ENCODE results near the gene POLR3E. TPM values are rescaled to one million over a fixed set of nuclear protein-coding genes. Genes with fewer than 3 reads are reported as not detected.
A peak's percentile ranks its signal among the peaks of the same experiment; 100 is the strongest.

The POLR3E gene
- total RNA-seq, 1 donor = 19.2 TPM

- no peak for TF ChIP-seq CTCF (IDR thresholded peaks at IDR 0.05; ENCODE audit: extremely low read depth, low read depth, low read length)
- H3K27ac ChIP-seq (ENCODE audit: low read depth, low read length) = no peak overlapping the region
- DNase-seq (ENCODE audit: insufficient read length, low spot score, missing footprints) = peak; percentile 2
- H4K20me1 ChIP-seq (ENCODE audit: insufficient read depth, low read length) = peaks cover 14% of the 10 kb centered on the region
- no peak overlapping the region for H3K4me3 ChIP-seq (ENCODE audit: insufficient read depth, low read length)
- peaks cover 24% of the 10 kb centered on the region for H3K79me2 ChIP-seq (ENCODE audit: insufficient read depth, low read length)
- H3K36me3 ChIP-seq (ENCODE audit: insufficient read depth, low read length) = peaks cover 68% of the 10 kb centered on the region
- no peak overlapping the region for H3K4me2 ChIP-seq (ENCODE audit: insufficient read depth, low read length)
- no peaks in the 10 kb centered on the region for H3K9me3 ChIP-seq (ENCODE audit: low read depth, low read length)
- no peak overlapping the region for H2AFZ ChIP-seq (ENCODE audit: low read length)
- no peaks in the 10 kb centered on the region for H3K27me3 ChIP-seq (ENCODE audit: insufficient read depth, low read length)
- H3K4me1 ChIP-seq (ENCODE audit: insufficient read depth, low read length) = no peaks in the 10 kb centered on the region
These were observed 36.3 kb downstream of the POLR3E start for GRCh38 chr16:22333457-22333994.

- peaks cover 14% of the 10 kb centered on the region for H4K20me1 ChIP-seq (ENCODE audit: insufficient read depth, low read length)
- no peak overlapping the region for H3K4me2 ChIP-seq (ENCODE audit: insufficient read depth, low read length)
- no peaks in the 10 kb centered on the region for H3K4me1 ChIP-seq (ENCODE audit: insufficient read depth, low read length)
- H3K4me3 ChIP-seq (ENCODE audit: insufficient read depth, low read length) = no peak overlapping the region
- peak; percentile 29 for DNase-seq (ENCODE audit: insufficient read length, low spot score, missing footprints)
- no peaks in the 10 kb centered on the region for H3K27me3 ChIP-seq (ENCODE audit: insufficient read depth, low read length)
- peaks cover 24% of the 10 kb centered on the region for H3K79me2 ChIP-seq (ENCODE audit: insufficient read depth, low read length)
- H3K36me3 ChIP-seq (ENCODE audit: insufficient read depth, low read length) = peaks cover 56% of the 10 kb centered on the region
- H3K27ac ChIP-seq (ENCODE audit: low read depth, low read length) = no peak overlapping the region
- no peak for TF ChIP-seq CTCF (IDR thresholded peaks at IDR 0.05; ENCODE audit: extremely low read depth, low read depth, low read length)
- no peak overlapping the region for H2AFZ ChIP-seq (ENCODE audit: low read length)
- H3K9me3 ChIP-seq (ENCODE audit: low read depth, low read length) = no peaks in the 10 kb centered on the region
These were observed 38.5 kb downstream of the POLR3E start for GRCh38 chr16:22335668-22336246.

GRCh38 chr16:22336581-22336980 lies 39.4 kb downstream of the POLR3E start:
- H3K79me2 ChIP-seq (ENCODE audit: insufficient read depth, low read length) = peaks cover 24% of the 10 kb centered on the region
- peaks cover 53% of the 10 kb centered on the region for H3K36me3 ChIP-seq (ENCODE audit: insufficient read depth, low read length)
- no peaks in the 10 kb centered on the region for H3K27me3 ChIP-seq (ENCODE audit: insufficient read depth, low read length)
- peak; percentile 62 for DNase-seq (ENCODE audit: insufficient read length, low spot score, missing footprints)
- no peak overlapping the region for H3K27ac ChIP-seq (ENCODE audit: low read depth, low read length)
- H3K4me1 ChIP-seq (ENCODE audit: insufficient read depth, low read length) = no peaks in the 10 kb centered on the region
- peaks cover 14% of the 10 kb centered on the region for H4K20me1 ChIP-seq (ENCODE audit: insufficient read depth, low read length)
- H3K9me3 ChIP-seq (ENCODE audit: low read depth, low read length) = no peaks in the 10 kb centered on the region
- no peak for TF ChIP-seq CTCF (IDR thresholded peaks at IDR 0.05; ENCODE audit: extremely low read depth, low read depth, low read length)
- H3K4me3 ChIP-seq (ENCODE audit: insufficient read depth, low read length) = no peak overlapping the region
- no peak overlapping the region for H2AFZ ChIP-seq (ENCODE audit: low read length)
- no peak overlapping the region for H3K4me2 ChIP-seq (ENCODE audit: insufficient read depth, low read length)

DNA sequence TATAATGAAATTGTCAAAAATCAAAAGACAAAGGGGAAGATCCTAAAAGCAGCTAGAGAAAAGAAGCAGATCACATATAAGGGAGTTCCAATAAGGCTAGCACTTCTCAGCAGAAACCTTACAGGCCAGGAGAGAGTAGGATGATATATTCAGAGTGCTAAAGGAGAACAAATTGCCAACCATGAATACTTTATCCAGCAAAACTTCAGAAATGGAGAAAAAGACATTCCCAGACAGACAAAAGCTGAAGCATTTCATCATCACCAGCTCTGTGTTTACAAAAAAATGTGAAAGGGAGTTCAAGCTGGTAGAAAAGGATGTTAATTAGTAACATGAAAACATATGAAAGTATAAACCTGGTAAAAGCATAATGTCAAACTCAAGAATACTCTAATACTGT lies 39.8 kb downstream of the POLR3E start:
- TF ChIP-seq CTCF (IDR thresholded peaks at IDR 0.05; ENCODE audit: extremely low read depth, low read depth, low read length) = no peak
- Histone ChIP-seq H3K4me1 (ENCODE audit: insufficient read depth, low read length) (no peaks in the 10 kb centered on the region), H3K27ac (ENCODE audit: low read depth, low read length) (no peak overlapping the region), H4K20me1 (ENCODE audit: insufficient read depth, low read length) (peaks cover 14% of the 10 kb centered on the region), H3K27me3 (ENCODE audit: insufficient read depth, low read length) (no peaks in the 10 kb centered on the region), H3K36me3 (ENCODE audit: insufficient read depth, low read length) (peaks cover 48% of the 10 kb centered on the region), H3K4me2 (ENCODE audit: insufficient read depth, low read length) (no peak overlapping the region), H2AFZ (ENCODE audit: low read length) (no peak overlapping the region), H3K4me3 (ENCODE audit: insufficient read depth, low read length) (no peak overlapping the region), H3K79me2 (ENCODE audit: insufficient read depth, low read length) (peaks cover 24% of the 10 kb centered on the region), H3K9me3 (ENCODE audit: low read depth, low read length) (no peaks in the 10 kb centered on the region)
- no peak for DNase-seq (ENCODE audit: insufficient read length, low spot score, missing footprints)

Measured in osteoblast (primary cell).